Stimulated activated naive B cell treated with anti-CD40 and anti-IgM and Interleukin-4, amounts not matched to agents 10 μg/mL and 1 μg/mL and 100 μg/mL, for 72 hours (primary cell): ENCODE results near the gene UBR1.
"Not testable (repeated sequence)": the region's sequence is repeated elsewhere in the genome, so short reads cannot be mapped to it uniquely, and the experiment has no call there.

Experiments
- ATAC-seq, 2 donors: fragments of 150-1000 bp; cut with Tn5 transposase; replicated peaks; 2 replicates each; pipeline ENCODE4 v1.10.0; 2021; ENCODE audit warnings: moderate library complexity in 1 of 2
- DNase-seq: peaks from one replicate; pipeline ENCODE4 v3.0.0; 2021
- H3K27ac Mint-ChIP-seq: one replicate; pipeline ENCODE4 v1.8.0; 2022; ENCODE audit warnings: mild to moderate bottlenecking, mixed read lengths
- H3K27me3 Mint-ChIP-seq, 2 donors: one replicate each; pipeline ENCODE4 v1.8.0; 2022; ENCODE audit warnings: mixed read lengths in 2 of 2
- H3K36me3 Mint-ChIP-seq, 2 donors: one replicate each; pipeline ENCODE4 v1.8.0; 2022; ENCODE audit warnings: mixed read lengths in 2 of 2, mild to moderate bottlenecking in 1 of 2
- H3K4me1 Mint-ChIP-seq, 2 donors: one replicate each; pipeline ENCODE4 v1.8.0; 2022; ENCODE audit warnings: mixed read lengths in 2 of 2, mild to moderate bottlenecking in 1 of 2
- H3K4me3 Mint-ChIP-seq, 2 donors: one replicate each; pipeline ENCODE4 v1.8.0; 2022; ENCODE audit warnings: mild to moderate bottlenecking in 2 of 2, mixed read lengths in 2 of 2, moderate library complexity in 1 of 2
- H3K9me3 Mint-ChIP-seq, 2 donors: one replicate each; pipeline ENCODE4 v1.8.0; 2022; ENCODE audit warnings: mixed read lengths in 2 of 2, mild to moderate bottlenecking in 1 of 2

Gene UBR1

DNA sequence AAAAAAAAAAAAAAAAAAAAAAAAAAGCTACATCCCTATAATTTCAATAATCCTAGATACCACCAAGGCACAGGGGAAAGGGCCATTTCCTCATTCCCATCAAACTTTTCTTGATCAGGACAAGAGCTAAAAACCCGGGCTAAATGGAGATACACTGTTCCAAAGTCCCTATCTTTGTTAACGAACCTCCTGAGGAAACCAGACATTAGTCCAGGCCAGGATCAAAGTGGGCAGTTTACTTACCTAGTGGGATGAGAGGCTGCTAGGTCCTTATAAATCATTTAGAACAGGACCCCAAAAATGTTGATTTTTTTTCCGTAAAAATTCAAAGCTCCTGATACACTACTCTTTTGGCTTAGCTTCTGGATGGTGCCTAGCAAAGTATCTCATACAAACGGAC is 35.6 kb downstream of the UBR1 start:
- no peak overlapping the region for H3K27ac Mint-ChIP-seq
- ATAC-seq: no peak
- H3K27me3 Mint-ChIP-seq: no peaks in the 10 kb centered on the region

DNA sequence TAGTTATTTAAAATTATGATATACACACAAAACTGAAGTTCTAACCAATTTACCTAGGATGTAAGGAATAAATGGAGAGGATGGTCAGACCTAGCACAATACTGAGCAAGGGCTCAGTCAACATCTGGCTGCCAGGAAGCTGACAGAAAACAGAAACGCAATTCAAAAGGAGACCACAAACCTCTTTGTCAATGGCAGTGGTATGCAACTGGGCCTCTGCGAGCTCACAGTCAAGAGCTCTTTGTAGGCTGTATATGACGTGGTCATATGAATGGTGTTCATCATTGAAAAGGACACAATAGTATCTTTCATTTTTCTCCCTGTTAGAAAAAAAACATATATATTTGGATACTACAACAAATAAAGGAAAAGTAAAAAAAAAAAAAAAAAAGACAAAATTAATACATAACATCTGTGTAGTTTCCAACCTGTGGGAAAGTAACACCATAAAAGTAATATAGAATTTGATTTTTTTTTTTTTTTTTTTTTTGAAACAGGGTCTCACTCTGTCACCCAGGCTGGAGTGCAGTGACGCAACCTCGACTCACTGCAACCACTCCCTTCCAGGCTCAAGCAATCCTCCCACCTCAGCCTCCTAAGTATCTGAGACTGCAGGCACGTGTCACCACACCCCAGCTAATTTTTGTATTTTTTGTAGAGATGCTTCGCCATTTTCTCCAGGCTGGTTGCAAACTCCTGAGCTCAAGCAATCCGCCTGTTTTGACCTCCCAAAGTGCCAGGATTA is 37.9 kb downstream of the UBR1 start:
- DNase-seq: no peak
- Mint-ChIP-seq H3K9me3 (no peaks in the 10 kb centered on the region), H3K27me3 (no peaks in the 10 kb centered on the region), H3K27ac (no peak overlapping the region), H3K4me1 (no peaks in the 10 kb centered on the region), H3K36me3 (peaks cover 28 to 45% of the 10 kb centered on the region in 2 donors), H3K4me3 (no peak overlapping the region)
- no peak for ATAC-seq

More for the DNA sequence above, 35.6 kb downstream of the UBR1 start:
- H3K4me1 Mint-ChIP-seq: no peaks in the 10 kb centered on the region
- H3K36me3 Mint-ChIP-seq: peaks cover 27 to 41% of the 10 kb centered on the region in 2 donors
- H3K4me3 Mint-ChIP-seq: no peak overlapping the region
- DNase-seq: no peak
- no peaks in the 10 kb centered on the region for H3K9me3 Mint-ChIP-seq

DNA sequence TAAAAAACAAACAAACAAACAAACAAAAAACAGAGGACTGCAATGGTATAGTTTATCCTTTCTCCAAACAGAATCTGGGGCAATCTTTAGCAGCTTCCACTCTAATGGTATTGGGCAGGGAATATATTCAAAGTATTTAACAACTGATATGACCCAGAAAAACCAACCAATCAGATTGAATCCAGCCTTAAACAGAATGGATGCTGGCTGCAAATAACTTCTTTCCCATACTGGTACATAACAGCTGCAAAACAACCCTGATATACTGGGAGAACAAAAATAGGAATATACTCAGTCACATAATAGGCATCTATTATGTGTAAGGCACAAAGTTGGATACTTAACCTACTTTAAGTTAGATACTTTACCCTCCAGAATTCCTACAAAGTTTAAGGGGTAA is 49.1 kb downstream of the UBR1 start:
- peaks cover 27 to 55% of the 10 kb centered on the region in 2 donors for H3K36me3 Mint-ChIP-seq
- H3K27me3 Mint-ChIP-seq: no peaks in the 10 kb centered on the region

DNA sequence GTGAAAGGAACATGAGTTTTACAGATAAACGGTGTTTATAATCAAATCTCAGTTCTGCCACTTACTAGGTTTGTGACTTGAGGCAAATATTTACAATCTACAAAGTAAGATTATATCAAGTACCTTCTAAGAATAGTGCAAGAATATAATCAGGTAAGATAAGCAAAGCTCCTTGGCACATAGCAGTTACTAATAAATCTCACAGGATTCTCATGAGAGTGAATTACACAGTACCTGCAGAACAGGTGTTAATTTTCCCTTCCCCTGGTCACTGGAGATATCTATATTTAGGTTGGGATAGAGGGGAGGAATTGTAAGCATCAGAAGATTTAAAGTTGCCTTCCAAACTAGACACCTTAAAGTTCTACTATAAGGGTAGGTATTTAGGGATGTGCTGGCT is 53.0 kb downstream of the UBR1 start:
- peaks cover 31 to 50% of the 10 kb centered on the region in 2 donors for H3K36me3 Mint-ChIP-seq
- DNase-seq (no peak), ATAC-seq (no peak)
- no peak overlapping the region for H3K4me3 Mint-ChIP-seq
- no peaks in the 10 kb centered on the region for H3K27me3 Mint-ChIP-seq
- H3K9me3 Mint-ChIP-seq: no peaks in the 10 kb centered on the region
- no peak overlapping the region for H3K27ac Mint-ChIP-seq
- H3K4me1 Mint-ChIP-seq: no peaks in the 10 kb centered on the region

More for the DNA sequence above, 49.1 kb downstream of the UBR1 start:
- no peaks in the 10 kb centered on the region for H3K9me3 Mint-ChIP-seq
- no peak overlapping the region for H3K4me3 Mint-ChIP-seq
- no peak overlapping the region for H3K27ac Mint-ChIP-seq
- ATAC-seq (no peak), DNase-seq (no peak)
- H3K4me1 Mint-ChIP-seq: no peaks in the 10 kb centered on the region

DNA sequence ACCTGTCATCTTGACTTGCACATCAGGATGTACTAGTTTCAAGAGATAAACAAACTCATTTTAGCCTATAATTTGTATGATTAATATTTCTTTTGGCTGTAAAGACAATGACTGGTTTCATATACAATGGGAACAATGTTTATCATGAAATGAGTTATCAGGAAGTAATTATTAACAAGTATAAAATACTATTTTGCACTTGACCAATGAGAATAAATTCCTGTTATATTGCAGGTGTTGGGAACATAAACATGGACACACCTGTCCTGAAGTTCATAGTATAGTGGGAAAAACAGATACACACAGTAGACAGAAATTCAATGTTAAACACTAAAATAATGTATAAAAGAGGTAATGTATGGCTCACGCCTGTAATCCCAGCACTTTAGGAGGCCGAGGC is 56.9 kb downstream of the UBR1 start:
- peaks cover 38 to 53% of the 10 kb centered on the region in 2 donors for H3K36me3 Mint-ChIP-seq
- no peaks in the 10 kb centered on the region for H3K4me1 Mint-ChIP-seq
- no peak overlapping the region for H3K4me3 Mint-ChIP-seq
- H3K27me3 Mint-ChIP-seq: no peaks in the 10 kb centered on the region
- H3K27ac Mint-ChIP-seq: no peak overlapping the region
- no peak for ATAC-seq
- H3K9me3 Mint-ChIP-seq: no peaks in the 10 kb centered on the region
- DNase-seq: no peak

DNA sequence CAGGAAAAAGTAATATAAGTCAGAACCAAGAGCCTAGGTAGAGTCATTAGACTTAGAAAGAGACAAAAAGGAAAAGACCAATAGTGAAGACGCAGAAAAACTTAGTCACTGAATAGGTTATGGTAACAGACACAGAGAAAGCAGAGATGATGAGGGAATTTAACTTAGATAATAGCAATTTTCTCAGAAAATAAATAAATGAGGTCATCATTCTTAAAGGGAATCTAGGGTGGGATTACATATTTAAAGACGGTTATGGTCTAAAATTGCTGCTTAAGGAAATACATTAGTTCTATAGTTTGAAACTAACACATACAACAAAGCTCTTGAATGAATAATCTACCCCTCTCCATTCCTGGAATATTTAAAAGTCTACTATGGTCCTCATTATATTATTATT is 59.4 kb downstream of the UBR1 start:
- Mint-ChIP-seq H3K36me3 (peaks cover 37 to 56% of the 10 kb centered on the region in 2 donors), H3K27ac (no peak overlapping the region), H3K9me3 (no peaks in the 10 kb centered on the region), H3K4me1 (no peaks in the 10 kb centered on the region), H3K27me3 (no peaks in the 10 kb centered on the region), H3K4me3 (no peak overlapping the region)
- no peak for ATAC-seq
- DNase-seq: no peak

DNA sequence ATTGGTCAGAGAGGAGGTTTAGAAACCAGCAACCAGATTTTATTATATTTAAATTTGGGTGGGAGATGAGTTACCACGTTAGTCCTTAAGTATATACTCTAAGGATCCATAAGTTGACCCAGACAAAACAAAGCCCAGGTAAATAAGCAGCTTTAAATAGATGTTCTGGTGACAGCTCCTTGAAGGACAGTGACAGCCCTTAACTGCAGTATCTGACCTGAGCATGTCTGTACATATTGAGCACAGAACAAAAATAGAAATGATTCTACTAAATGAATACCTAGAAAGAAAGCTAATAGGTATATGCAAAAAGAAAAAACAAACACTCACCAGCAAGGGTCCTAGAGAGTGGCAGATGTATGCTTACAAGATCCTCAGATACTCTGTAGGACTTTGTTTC is 63.0 kb downstream of the UBR1 start:
- DNase-seq: no peak
- peaks cover 0 to 2% of the 10 kb centered on the region in 2 donors for H3K4me1 Mint-ChIP-seq
- H3K9me3 Mint-ChIP-seq: peaks cover 0 to 2% of the 10 kb centered on the region in 2 donors
- ATAC-seq: no peak
- no peak overlapping the region for H3K27ac Mint-ChIP-seq
- H3K36me3 Mint-ChIP-seq: peaks cover 29 to 60% of the 10 kb centered on the region in 2 donors
- no peaks in the 10 kb centered on the region for H3K27me3 Mint-ChIP-seq
- no peak overlapping the region for H3K4me3 Mint-ChIP-seq

DNA sequence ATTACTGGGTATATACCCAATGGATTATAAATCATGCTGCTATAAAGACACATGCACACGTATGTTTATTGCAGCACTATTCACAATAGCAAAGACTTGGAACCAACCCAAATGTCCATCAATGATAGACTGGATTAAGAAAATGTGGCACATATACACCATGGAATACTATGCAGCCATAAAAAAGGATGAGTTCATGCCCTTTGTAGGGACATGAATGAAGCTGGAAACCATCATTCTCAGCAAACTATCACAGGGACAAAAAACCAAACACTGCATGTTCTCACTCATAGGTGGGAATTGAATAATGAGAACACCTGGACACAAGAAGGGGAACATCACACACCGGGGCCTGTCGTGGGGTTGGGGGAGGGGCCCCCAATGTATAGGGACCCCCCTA is 64.8 kb downstream of the UBR1 start:
- H3K4me1 Mint-ChIP-seq, H3K27me3 Mint-ChIP-seq, H3K27ac Mint-ChIP-seq, ATAC-seq, DNase-seq, H3K4me3 Mint-ChIP-seq, H3K9me3 Mint-ChIP-seq: not testable (repeated sequence)
- peaks cover 36 to 59% of the 10 kb centered on the region in 2 donors for H3K36me3 Mint-ChIP-seq

DNA sequence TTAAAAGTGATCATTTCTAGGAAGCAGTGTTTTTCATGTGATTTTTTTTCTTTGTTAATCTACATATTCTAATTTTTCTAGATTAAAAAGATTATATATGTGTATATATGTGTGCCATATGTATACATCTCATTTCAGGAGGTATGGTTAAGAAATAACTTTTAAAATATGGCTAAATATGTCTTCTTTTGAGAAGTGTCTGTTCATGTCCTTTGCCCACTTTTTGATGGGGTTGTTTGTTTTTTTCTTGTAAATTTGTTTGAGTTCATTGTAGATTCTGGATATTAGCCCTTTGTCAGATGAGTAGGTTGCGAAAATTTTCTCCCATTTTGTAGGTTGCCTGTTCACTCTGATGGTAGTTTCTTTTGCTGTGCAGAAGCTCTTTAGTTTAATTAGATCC is 70.6 kb downstream of the UBR1 start:
- not testable (repeated sequence) for H3K27ac Mint-ChIP-seq, H3K4me1 Mint-ChIP-seq, H3K4me3 Mint-ChIP-seq, H3K9me3 Mint-ChIP-seq, H3K27me3 Mint-ChIP-seq, DNase-seq, ATAC-seq
- H3K36me3 Mint-ChIP-seq: peaks cover 24 to 39% of the 10 kb centered on the region in 2 donors

DNA sequence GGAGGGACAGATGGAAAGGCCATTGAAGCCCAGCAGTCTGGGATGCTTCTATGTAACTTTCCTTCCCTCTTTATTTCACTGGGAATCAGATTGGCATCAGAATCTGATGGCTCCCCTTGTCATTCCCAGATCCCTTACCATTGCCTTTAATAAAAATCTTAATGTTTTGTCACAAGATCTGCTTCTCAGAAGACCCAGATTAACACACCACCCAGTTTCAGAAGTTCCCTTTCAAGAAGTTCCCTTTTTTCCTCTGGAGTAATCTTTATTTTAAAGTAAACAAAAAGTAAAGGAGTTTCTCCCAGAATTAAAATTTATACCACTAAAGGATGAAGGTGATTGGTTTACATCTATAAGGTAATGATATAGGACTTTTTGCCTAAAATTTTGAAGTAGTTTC is 76.4 kb downstream of the UBR1 start:
- Mint-ChIP-seq H3K4me3 (no peak overlapping the region), H3K4me1 (no peaks in the 10 kb centered on the region), H3K36me3 (peaks cover 16 to 42% of the 10 kb centered on the region in 2 donors), H3K27me3 (no peaks in the 10 kb centered on the region), H3K9me3 (no peaks in the 10 kb centered on the region), H3K27ac (no peak overlapping the region)
- ATAC-seq (no peak), DNase-seq (no peak)

DNA sequence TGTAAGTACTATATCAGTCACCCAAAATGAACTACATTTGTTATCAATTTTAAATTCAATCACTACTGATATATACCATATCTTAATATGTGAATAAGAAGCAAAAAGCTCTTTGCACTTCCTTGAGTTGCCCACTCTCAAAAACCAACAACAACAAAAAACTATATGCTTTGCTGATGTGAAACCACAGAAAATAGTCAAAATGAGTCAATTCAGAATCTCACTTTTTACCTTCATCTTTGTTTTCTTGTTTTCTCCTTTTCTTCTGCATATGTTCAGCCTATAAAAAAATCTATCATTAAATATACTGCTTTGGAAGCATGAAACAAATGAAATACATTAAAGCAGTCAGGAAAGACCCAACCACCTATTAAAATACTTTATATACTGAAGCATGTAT is 80.7 kb downstream of the UBR1 start:
- DNase-seq: no peak
- no peak for ATAC-seq
- Mint-ChIP-seq H3K4me3 (no peak overlapping the region), H3K4me1 (no peaks in the 10 kb centered on the region), H3K27me3 (no peaks in the 10 kb centered on the region), H3K9me3 (no peaks in the 10 kb centered on the region), H3K27ac (no peak overlapping the region), H3K36me3 (peaks cover 12 to 37% of the 10 kb centered on the region in 2 donors)

DNA sequence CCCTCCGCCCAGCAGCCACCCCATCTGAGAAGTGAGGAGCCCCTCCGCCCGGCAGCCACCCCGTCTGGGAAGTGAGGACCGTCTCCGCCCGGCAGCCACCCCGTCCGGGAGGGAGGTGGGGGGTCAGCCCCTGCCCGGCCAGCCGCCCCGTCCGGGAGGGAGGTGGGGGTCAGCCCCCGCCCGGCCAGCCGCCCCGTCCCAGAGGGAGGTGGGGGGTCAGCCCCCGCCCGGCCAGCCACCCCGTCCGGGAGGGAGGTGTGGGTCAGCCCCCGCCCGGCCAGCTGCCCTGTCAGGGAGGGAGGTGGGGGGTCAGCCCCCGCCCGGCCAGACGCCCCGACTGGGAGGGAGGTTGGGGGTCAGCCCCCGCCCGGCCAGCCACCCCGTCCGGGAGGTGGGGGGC is 91.2 kb downstream of the UBR1 start:
- not testable (repeated sequence) for DNase-seq, H3K9me3 Mint-ChIP-seq, H3K27ac Mint-ChIP-seq, H3K4me3 Mint-ChIP-seq, H3K27me3 Mint-ChIP-seq, ATAC-seq, H3K4me1 Mint-ChIP-seq
- H3K36me3 Mint-ChIP-seq: peaks cover 33 to 37% of the 10 kb centered on the region in 2 donors

DNA sequence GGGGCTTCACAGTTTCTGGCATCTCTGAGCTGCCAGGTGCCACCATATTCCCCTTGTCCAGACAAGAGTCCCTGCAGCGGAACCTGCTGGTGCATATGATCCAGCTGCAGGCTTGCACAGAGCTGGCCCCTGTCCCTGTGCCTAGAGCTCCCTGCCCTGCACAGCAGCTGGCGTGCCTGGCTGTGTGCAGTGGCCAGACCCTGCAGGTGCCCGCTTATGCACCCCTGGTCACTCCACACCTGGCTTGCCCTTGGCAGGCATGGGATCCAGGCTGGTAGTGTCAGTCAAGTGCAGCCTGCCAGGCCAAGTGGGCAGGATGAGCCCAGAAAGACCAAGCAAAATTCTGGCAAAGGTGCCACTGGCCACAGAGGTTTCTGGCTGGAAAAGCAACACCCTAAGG is 96.6 kb downstream of the UBR1 start:
- Mint-ChIP-seq H3K4me3 (no peak overlapping the region), H3K9me3 (peaks cover 0 to 2% of the 10 kb centered on the region in 2 donors), H3K4me1 (no peaks in the 10 kb centered on the region), H3K27me3 (no peaks in the 10 kb centered on the region), H3K36me3 (peaks cover 44 to 47% of the 10 kb centered on the region in 2 donors), H3K27ac (no peak overlapping the region)
- ATAC-seq (no peak), DNase-seq (no peak)

DNA sequence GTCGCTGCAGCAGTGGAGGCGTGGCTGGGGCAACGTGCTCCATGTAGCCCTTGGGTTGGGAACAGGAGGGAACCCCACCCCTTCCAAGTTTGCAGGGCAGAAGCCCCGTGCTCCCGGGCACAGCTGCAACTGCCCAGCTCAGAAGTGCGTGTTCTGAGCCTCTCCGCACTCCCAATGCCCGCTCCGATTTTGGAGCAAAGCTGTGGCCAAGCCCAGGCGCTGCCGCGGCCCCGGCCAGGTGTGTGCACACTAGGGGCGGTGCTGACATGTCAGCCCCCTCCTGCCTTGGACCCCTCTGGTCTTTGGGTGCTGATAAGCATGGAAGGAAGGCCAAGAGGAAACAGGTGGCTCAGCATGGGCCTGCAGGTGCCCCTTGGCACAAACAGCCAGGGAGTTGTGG is 97.7 kb downstream of the UBR1 start:
- no peak for ATAC-seq
- Mint-ChIP-seq H3K27me3 (no peaks in the 10 kb centered on the region), H3K36me3 (peaks cover 46 to 56% of the 10 kb centered on the region in 2 donors), H3K4me1 (no peaks in the 10 kb centered on the region), H3K9me3 (peaks cover 0 to 2% of the 10 kb centered on the region in 2 donors), H3K27ac (no peak overlapping the region), H3K4me3 (no peak overlapping the region)
- no peak for DNase-seq

DNA sequence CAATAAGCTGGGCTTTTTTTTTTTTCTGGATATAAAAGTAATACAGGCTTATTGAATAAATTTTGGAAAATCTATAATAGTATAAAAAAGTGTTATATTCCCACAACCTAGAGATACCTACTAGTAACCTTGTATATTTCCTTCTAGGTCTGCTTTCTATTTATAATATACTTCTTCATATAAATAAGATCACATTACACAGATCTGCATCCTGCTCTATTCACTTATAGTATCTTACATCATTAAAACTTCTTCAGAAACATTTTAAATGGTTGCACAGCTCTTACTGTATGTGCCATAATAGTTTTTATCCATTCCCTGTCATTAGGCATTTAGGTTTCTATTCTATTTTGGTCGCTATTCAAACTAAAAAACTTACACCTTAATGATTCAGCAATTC is 98.3 kb downstream of the UBR1 start:
- Mint-ChIP-seq H3K4me1 (no peaks in the 10 kb centered on the region), H3K27me3 (no peaks in the 10 kb centered on the region), H3K36me3 (peaks cover 46 to 56% of the 10 kb centered on the region in 2 donors), H3K27ac (no peak overlapping the region), H3K9me3 (peaks cover 0 to 2% of the 10 kb centered on the region in 2 donors), H3K4me3 (no peak overlapping the region)
- DNase-seq (no peak), ATAC-seq (no peak)
